Measurements from ENCODE around the gene ZBTB45. TPM values are rescaled to one million over a fixed set of nuclear protein-coding genes. Genes with fewer than 3 reads are reported as not detected.
A peak's percentile ranks its signal among the peaks of the same experiment; 100 is the strongest.
"Not testable (repeated sequence)": the region's sequence is repeated elsewhere in the genome, so short reads cannot be mapped to it uniquely, and the experiment has no call there.

ZBTB45 gene
- total RNA-seq, 1 donor from 2014 or later = 7.2 TPM

GRCh38 chr19:58476498-58477015 is 43.1 kb downstream of the ZBTB45 start:
- DNase-seq (ENCODE audit: low read depth) = peak; percentile 5

DNA sequence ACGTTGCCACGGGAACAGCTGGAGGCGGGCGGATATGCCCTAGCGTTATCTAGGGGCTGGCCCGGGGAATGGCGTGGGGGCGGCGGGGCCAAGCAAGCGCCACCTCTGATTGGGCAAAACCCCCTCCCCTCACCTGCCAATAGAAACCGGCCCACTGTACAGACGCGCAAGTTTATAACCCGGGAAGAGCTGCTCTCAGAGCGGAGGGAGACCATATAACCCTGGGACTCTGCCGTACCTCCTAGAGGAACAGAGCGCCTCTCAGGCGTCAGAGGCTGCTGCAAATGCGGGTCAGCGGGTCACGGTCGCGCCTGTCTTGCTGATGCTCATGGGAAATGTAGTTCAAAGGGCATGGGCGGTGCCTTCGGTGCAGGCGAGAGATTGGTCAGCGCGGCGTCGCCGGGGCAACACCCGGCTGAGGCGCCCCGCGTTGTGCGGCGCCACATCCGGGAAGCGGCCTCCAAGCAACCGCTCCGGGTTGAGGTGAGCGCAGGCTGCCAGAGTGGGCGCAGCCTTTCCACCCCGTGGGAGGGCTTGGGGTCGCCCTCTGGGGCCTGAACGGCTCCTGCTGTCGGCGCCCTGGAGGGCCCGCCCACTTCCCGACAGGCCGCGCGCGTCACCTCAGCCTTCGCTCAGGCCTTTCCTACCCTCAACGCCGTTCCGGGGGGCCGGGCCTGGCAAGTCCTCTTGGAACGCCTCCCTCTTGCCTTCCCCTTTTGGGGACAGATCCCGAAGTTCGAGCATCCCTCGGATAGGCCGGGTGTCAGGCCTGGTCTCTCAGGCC is 43.7 kb downstream of the ZBTB45 start, which contains the start of gene ZNF446:
TSS of gene ZNF446 (plus strand) at position 639 of the 784 bp plus-strand sequence. CDS start 867 bp downstream, outside the sequence.
- peak; percentile 97 for DNase-seq (ENCODE audit: low read depth)

GRCh38 chr19:58474997-58475713 is 44.5 kb downstream of the ZBTB45 start:
- no peak for DNase-seq (ENCODE audit: low read depth)

GRCh38 chr19:58474291-58474996 is 45.2 kb downstream of the ZBTB45 start:
- DNase-seq (ENCODE audit: low read depth) = peak; percentile 91

- no peak for DNase-seq (ENCODE audit: low read depth)
These were observed 45.8 kb downstream of the ZBTB45 start for GRCh38 chr19:58473775-58474174.

- no peak for DNase-seq (ENCODE audit: low read depth)
These were observed 47.9 kb downstream of the ZBTB45 start for GRCh38 chr19:58471736-58472135.

DNA sequence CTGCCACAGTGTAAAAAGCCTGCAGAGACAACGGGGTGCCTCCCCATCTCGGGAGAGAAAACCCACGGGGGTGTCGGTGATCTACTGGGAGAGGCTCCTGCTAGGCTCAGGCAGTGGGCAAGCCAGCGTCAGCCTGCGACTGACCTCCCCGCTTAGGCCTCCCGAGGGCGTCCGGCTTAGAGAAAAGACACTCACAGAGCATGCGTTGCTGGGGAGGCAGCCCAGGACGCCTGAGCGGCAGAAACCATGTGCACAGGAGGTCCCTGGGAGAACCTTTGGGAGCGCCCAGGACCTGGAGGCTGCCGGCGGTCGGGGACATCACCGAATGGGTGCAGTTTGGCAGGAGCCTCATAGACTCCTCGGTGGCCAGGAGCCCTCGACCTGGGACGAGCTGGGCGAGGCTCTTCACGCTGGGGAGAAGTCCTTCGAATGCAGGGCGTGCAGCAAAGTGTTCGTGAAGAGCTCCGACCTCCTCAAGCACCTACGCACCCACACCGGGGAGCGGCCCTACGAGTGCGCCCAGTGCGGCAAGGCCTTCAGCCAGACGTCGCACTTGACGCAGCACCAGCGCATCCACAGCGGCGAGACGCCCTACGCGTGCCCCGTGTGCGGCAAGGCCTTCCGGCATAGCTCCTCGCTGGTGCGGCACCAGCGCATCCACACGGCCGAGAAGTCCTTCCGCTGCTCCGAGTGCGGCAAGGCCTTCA is 48.6 kb downstream of the ZBTB45 start:
- DNase-seq (ENCODE audit: low read depth) = not testable (repeated sequence)

- DNase-seq (ENCODE audit: low read depth) = no peak
These were observed 50.2 kb downstream of the ZBTB45 start for GRCh38 chr19:58469241-58470013.

GRCh38 chr19:58468216-58468839 is 51.3 kb downstream of the ZBTB45 start:
- DNase-seq (ENCODE audit: low read depth) = no peak

DNA sequence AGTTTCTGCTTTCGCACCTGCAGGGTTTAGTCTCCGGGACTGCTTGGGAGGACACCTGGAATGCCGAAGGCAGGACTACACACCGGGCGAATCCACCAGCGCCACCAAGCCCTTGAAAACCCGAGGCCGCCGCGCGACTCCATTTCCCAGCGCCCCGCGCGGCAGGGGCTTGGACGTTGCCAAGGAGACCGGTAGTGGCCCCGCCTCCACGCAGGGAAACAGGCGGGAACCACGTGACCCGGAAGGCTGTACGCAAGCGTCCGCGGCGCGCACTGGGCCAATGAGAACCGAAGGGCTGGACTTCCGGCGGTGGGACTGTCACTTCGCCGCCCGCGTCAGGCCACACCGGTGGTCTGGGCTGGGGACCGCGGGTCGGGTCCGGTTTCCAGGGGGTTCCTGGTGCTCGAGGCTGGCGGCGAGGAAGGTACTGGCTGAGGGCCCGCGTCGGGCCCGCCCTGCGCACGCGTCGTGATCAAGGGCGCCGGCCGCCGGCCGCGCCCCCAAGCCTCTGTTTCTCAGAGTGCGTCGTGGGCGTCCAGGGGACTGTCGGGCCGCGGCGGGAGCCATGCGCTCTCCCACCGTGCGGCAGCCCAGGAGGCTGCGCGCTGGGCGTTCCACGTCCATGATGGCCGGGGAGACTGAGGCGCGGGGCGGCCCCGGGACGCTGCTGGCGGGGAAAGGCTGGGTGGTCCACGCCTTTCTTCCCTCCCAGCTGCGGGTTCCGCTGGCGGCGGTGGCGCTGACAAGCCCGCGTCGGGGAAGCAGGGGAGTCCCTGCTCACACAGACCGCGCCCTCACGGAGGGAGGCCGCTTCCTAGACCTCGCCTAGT is 52.6 kb downstream of the ZBTB45 start, which contains the start of gene ZNF324:
TSS of gene ZNF324 (plus strand) at position 321 of the 830 bp plus-strand sequence. CDS start 2,106 bp downstream, outside the sequence.
- peak; percentile 97 for DNase-seq (ENCODE audit: low read depth)

DNA sequence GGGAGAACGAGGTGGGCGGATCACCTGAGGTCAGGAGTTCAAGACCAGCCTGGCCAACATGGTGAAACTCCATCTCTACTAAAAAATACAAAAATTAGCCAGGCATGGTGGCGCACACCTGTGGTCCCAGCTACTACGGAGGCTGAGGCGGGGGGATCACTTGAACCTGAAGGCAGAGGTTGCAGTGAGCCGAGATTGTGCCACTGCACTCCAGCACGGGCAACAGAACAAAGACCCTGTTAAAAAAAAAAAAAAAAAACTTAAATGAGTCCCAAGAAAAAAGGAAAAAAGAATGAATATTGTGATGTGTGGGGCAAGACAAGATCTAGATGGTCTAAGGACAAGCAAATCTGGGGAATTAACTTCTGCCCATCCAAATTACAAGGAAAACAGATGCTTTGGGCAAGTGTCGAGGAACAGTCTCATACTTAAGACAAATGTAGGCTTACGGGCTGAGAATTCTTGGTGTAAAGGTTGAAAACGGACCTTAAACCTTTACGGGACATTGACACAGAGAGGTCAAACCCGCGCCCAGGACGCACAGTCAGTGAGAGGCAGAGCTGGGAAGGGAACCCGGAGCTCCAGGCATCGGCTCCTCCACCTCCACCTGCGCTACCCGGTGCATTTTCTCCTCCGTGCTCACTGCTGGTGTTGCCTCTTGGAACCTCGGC is 53.4 kb downstream of the ZBTB45 start:
- no peak for DNase-seq (ENCODE audit: low read depth)

Small RNA genes lying within 50 kb of the gene (microRNA-seq; reads per million reads assigned to microRNA genes)
- gene MIR6807 = not detected

Other genes with a start within 250 kb of the ZBTB45 start
- 7.6 and 8.0 TPM in 2 replicates for gene ZNF8, start 240.9 kb downstream of the ZBTB45 start, total RNA-seq
- 33.9 and 54.9 TPM in 2 replicates for gene ERVK3-1, start 214.4 kb downstream of the ZBTB45 start, total RNA-seq
- 2.8 and 3.5 TPM in 2 replicates for gene ZSCAN22, start 192.8 kb downstream of the ZBTB45 start, total RNA-seq
- 31.5 and 49.6 TPM in 2 replicates for gene A1BG, start 166.3 kb downstream of the ZBTB45 start, total RNA-seq
- gene ZNF497, start 157.1 kb downstream of the ZBTB45 start, total RNA-seq = 1.5 and 1.7 TPM in 2 replicates
- 5.5 and 5.8 TPM in 2 replicates for gene ZNF837, start 138.8 kb downstream of the ZBTB45 start, total RNA-seq
- gene RPS5, start 132.5 kb downstream of the ZBTB45 start, total RNA-seq = 1,152 and 1,471 TPM in 2 replicates
- gene RNF225, start 124.2 kb downstream of the ZBTB45 start, total RNA-seq = not detected in 2 replicates
- 12.7 and 19.4 TPM in 2 replicates for gene ZNF584, start 111.2 kb downstream of the ZBTB45 start, total RNA-seq
- 6.1 and 6.9 TPM in 2 replicates for gene ZNF132, start 79.7 kb downstream of the ZBTB45 start, total RNA-seq
- gene ZNF324B, start 68.2 kb downstream of the ZBTB45 start, total RNA-seq = 6.8 and 8.3 TPM in 2 replicates
- 15.0 and 15.3 TPM in 2 replicates for gene ZNF324, start 52.7 kb downstream of the ZBTB45 start, total RNA-seq
- 12.6 and 14.1 TPM in 2 replicates for gene ZNF446, start 43.5 kb downstream of the ZBTB45 start, total RNA-seq
- gene SLC27A5, start 7.8 kb downstream of the ZBTB45 start, total RNA-seq = 2.9 and 4.5 TPM in 2 replicates
- gene TRIM28, start 24.3 kb upstream of the ZBTB45 start, total RNA-seq = 238 and 268 TPM in 2 replicates
- 120 and 132 TPM in 2 replicates for gene CHMP2A, start 35.3 kb upstream of the ZBTB45 start, total RNA-seq
- 76.1 and 92.4 TPM in 2 replicates for gene UBE2M, start 38.8 kb upstream of the ZBTB45 start, total RNA-seq
- 20.4 and 22.3 TPM in 2 replicates for gene MZF1, start 53.5 kb upstream of the ZBTB45 start, total RNA-seq

Measured in myocyte (in vitro differentiated cells).